Right lobe of liver (tissue), 4 donors: ENCODE data around the gene RAC2.

Experiments
- CTCF ChIP-seq, 4 donors: fragments of 200-600 bp in 3 of 4; fragments of 450-650 bp in 1 of 4; IDR thresholded peaks; one replicate each; pipeline versions ENCODE4 v1.5.1 to v1.8.0; 2016 to 2022; ENCODE audit warnings: antibody characterized with exemption in 4 of 4, mild to moderate bottlenecking in 2 of 4
- POLR2A ChIP-seq: fragments of 450-650 bp; IDR thresholded peaks from one replicate; pipeline ENCODE4 v1.6.1; 2017; ENCODE audit warnings: antibody characterized with exemption, mild to moderate bottlenecking
- donor health status: DM: no; HTN: no; CAD: no.
- donor health status: DM: no; HTN: no; CAD: no.
- donor health status: DM: no; HTN: yes; CAD: no.

DNA sequence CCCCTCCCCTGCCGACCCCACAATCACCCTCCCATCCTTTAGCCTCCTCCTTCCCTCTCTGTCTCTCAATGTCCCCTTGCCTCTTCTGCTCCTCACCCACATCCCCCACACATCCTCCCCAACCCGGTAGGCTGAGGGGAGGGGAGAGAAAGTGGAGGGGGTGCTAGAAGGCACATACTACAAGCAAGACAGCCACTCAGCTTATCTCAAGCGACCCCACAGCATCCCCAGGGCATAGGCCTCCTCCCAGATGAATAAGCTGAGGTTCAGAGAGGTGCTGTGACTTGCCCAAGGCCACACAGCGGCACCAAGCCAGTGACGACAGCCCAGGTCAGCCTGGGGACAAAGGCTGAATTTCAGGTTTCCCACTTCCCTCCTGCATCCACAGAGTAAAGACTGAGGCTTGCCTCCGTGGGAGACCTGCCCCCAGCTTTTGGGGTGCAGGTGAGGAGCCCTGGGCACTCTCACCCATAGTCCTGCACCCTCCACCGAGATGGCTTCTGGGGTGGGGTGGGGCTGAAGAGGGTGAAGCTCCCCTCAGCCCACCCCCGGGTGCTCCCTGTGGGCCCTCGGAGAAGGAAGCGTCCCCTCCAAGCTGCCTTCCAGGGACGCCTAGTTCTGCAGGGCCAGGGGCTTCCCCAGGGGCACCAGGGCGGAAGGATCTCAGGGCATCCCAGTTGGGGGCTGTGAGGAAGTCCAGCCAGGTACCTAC is 511 bp downstream of the RAC2 start:
- TF ChIP-seq CTCF (IDR thresholded peaks at IDR 0.05) (no peak), POLR2A (no peak)
